ENCODE measurements around the gene SGTA. TPM values are rescaled to one million over a fixed set of nuclear protein-coding genes. Genes with fewer than 3 reads are reported as not detected.

Gene SGTA
- polyA plus RNA-seq, 1 donor (not counting 4 experiments of a cell fraction or from before 2014, with no cell fraction given): 36.1 TPM

DNA sequence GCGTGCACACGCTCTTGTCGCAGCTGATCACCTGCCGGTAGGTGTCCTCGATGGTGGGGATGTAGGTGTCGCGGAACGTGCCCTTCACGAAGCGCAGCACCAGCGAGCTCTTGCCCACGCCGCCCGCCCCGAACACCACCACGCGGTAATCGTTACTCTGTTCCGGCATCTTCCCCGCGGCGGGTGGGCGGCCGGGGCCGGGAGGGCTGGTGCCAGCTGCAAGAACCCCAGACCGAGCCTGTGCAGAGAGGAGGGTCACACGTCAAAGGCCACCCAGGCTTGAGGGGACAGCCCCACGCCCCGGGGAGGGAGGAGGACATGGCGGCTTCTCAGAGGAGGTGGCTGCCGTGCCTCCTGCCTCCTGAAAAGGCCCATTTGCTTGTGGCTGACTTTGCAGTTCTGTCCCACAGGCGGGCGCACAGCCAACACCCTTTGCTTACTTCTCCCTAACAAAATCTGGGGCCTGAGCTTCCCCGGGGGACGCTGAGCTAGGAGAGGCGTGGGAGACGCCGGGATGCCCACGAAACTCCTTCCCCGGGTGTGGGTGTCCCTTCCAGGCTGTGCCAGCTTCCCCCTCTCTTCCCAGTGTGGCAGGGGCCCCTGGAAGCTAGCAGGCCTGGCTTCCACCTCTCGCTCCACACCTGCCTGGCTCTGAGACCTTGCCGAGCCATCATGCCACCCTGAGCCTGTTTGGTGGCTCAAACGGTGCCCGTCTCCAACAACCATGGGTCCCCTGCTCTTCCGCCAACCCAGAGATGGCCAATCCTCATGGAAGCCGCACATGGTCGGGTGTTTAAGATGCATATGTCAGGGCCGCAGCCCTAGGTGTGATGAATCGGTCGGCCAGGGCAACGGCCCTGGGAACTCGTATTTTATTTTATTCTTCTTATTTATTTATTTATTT, 65.2 kb downstream of the SGTA start:
- DNase-seq (ENCODE audit: low read depth, low spot score) (no peak), FAIRE-seq (no peak)
- no peaks in the 10 kb centered on the region for H3K36me3 ChIP-seq (ENCODE audit: control insufficient read depth in 2 of 2, extremely low read depth in 1 of 2, insufficient read depth in 2 of 2, low read length in 2 of 2)
- H3K9me1 ChIP-seq (ENCODE audit: control insufficient read depth, extremely low read depth, insufficient read depth, low read length): no peaks in the 10 kb centered on the region
- H3K27me3 ChIP-seq (ENCODE audit: control insufficient read depth, extremely low read depth, insufficient read depth, low read length): peaks cover 27% of the 10 kb centered on the region
- no peak overlapping the region for H3K4me3 ChIP-seq (ENCODE audit: control insufficient read depth in 2 of 3, extremely low read depth in 1 of 3, insufficient read depth in 2 of 3, low read depth in 1 of 3, low read length in 3 of 3)
- no peaks in the 10 kb centered on the region for H3K4me1 ChIP-seq (ENCODE audit: control insufficient read depth, extremely low read depth, insufficient read depth, low read length)
- H3K9me3 ChIP-seq (ENCODE audit: control insufficient read depth, low read depth, low read length): peaks cover 9% of the 10 kb centered on the region
- no peak overlapping the region for H3K9ac ChIP-seq (ENCODE audit: control insufficient read depth, extremely low read depth, insufficient read depth, low read length)
- H2AFZ ChIP-seq (ENCODE audit: control insufficient read depth, low read length): no peak overlapping the region
- H3K4me2 ChIP-seq (ENCODE audit: control insufficient read depth, extremely low read depth, insufficient read depth, low read depth, low read length): no peak overlapping the region
- H3K27ac ChIP-seq (ENCODE audit: control insufficient read depth, insufficient read depth, low read length): no peak overlapping the region
- H3K79me2 ChIP-seq (ENCODE audit: control insufficient read depth, insufficient read depth, low read length): no peaks in the 10 kb centered on the region
- no peaks in the 10 kb centered on the region for H4K20me1 ChIP-seq (ENCODE audit: control insufficient read depth, extremely low read depth, insufficient read depth, low read length)
- TF ChIP-seq, protein P1, sequence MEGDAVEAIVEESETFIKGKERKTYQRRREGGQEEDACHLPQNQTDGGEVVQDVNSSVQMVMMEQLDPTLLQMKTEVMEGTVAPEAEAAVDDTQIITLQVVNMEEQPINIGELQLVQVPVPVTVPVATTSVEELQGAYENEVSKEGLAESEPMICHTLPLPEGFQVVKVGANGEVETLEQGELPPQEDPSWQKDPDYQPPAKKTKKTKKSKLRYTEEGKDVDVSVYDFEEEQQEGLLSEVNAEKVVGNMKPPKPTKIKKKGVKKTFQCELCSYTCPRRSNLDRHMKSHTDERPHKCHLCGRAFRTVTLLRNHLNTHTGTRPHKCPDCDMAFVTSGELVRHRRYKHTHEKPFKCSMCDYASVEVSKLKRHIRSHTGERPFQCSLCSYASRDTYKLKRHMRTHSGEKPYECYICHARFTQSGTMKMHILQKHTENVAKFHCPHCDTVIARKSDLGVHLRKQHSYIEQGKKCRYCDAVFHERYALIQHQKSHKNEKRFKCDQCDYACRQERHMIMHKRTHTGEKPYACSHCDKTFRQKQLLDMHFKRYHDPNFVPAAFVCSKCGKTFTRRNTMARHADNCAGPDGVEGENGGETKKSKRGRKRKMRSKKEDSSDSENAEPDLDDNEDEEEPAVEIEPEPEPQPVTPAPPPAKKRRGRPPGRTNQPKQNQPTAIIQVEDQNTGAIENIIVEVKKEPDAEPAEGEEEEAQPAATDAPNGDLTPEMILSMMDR (optimal IDR thresholded peaks at IDR 0.05 in 1 of 3, IDR thresholded peaks at IDR 0.05 in 1 of 3, conservative IDR thresholded peaks at IDR 0.05 in 1 of 3; ENCODE audit: extremely low read depth in 1 of 3, insufficient read depth in 2 of 3, low read length in 3 of 3): no peak
- no peak for TF ChIP-seq EZH2 (IDR thresholded peaks at IDR 0.05; ENCODE audit: low read length)
- dilution Hi-C loops (cut with MboI; ENCODE audit: extremely low pct_ligation_motif_present, low sequenced_read_pairs): no loop called here

DNA sequence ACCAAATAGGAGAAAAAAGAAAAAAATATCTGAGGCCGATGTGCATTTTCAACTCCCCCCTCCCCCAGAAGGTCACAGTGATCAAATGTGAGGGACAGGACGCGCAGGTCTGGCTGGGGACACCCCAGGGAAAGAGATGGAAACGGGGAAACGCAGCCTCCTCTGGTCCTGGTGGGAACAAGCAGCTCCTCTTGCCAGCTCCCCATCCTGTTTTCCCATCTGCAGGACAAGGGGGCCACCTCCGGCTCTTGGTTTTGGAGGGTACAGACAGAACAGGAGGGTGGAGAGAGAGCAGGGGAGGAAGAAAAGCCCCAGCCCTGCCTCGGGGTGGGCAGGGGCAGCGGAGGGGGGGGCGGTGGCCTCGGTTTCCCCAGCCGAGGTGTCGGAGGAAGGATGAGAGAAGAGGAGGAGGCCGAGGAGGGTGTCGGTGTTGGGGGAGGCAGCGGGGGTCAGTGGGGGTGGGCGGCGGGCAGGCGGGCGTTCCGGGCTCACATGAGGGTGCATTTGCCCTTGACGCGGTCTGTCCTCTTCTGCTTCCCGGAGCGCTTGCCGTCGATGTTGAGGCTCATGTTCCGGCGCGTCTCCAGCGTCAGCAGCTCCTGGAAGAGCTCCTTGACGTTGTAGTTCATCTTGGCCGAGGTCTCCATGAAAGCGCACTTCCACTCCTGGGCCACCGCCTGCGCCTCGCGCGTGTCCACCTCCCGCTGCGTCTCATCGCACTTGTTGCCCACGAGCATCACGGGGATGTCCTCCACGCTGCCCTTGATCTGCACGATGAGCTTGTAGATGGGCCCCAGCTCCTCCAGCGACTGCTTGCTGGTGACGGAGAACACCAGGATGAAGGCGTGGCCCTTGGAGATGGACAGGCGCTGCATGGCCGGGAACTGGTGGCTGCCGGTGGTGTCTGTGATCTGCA, 66.1 kb downstream of the SGTA start:
- H3K4me3 ChIP-seq (ENCODE audit: control insufficient read depth in 2 of 3, extremely low read depth in 1 of 3, insufficient read depth in 2 of 3, low read depth in 1 of 3, low read length in 3 of 3): no peak overlapping the region
- DNase-seq (ENCODE audit: low read depth, low spot score) (no peak), FAIRE-seq (no peak)
- no peaks in the 10 kb centered on the region for H3K9me1 ChIP-seq (ENCODE audit: control insufficient read depth, extremely low read depth, insufficient read depth, low read length)
- H3K4me2 ChIP-seq (ENCODE audit: control insufficient read depth, extremely low read depth, insufficient read depth, low read depth, low read length): no peak overlapping the region
- no peaks in the 10 kb centered on the region for H4K20me1 ChIP-seq (ENCODE audit: control insufficient read depth, extremely low read depth, insufficient read depth, low read length)
- H3K9me3 ChIP-seq (ENCODE audit: control insufficient read depth, low read depth, low read length): peaks cover 9% of the 10 kb centered on the region
- no peak overlapping the region for H3K27ac ChIP-seq (ENCODE audit: control insufficient read depth, insufficient read depth, low read length)
- no peaks in the 10 kb centered on the region for H3K4me1 ChIP-seq (ENCODE audit: control insufficient read depth, extremely low read depth, insufficient read depth, low read length)
- TF ChIP-seq EZH2 (IDR thresholded peaks at IDR 0.05; ENCODE audit: low read length): no peak
- TF ChIP-seq, protein P1 (optimal IDR thresholded peaks at IDR 0.05 in 1 of 3, IDR thresholded peaks at IDR 0.05 in 1 of 3, conservative IDR thresholded peaks at IDR 0.05 in 1 of 3; ENCODE audit: extremely low read depth in 1 of 3, insufficient read depth in 2 of 3, low read length in 3 of 3): no peak
- no peaks in the 10 kb centered on the region for H3K79me2 ChIP-seq (ENCODE audit: control insufficient read depth, insufficient read depth, low read length)
- H3K36me3 ChIP-seq (ENCODE audit: control insufficient read depth in 2 of 2, extremely low read depth in 1 of 2, insufficient read depth in 2 of 2, low read length in 2 of 2): no peaks in the 10 kb centered on the region
- no peak overlapping the region for H3K9ac ChIP-seq (ENCODE audit: control insufficient read depth, extremely low read depth, insufficient read depth, low read length)
- no peak overlapping the region for H2AFZ ChIP-seq (ENCODE audit: control insufficient read depth, low read length)
- dilution Hi-C loops (cut with MboI; ENCODE audit: extremely low pct_ligation_motif_present, low sequenced_read_pairs): no loop called here
- peaks cover 18% of the 10 kb centered on the region for H3K27me3 ChIP-seq (ENCODE audit: control insufficient read depth, extremely low read depth, insufficient read depth, low read length)

All from keratinocyte (primary cell).